Cardiac muscle cell (in vitro differentiated cells and primary cell): ENCODE data around the gene NAIF1. TPM values are rescaled to one million over a fixed set of nuclear protein-coding genes. Genes with fewer than 3 reads are reported as not detected.

Experiments used
- DNase-seq, 2 donors: peaks; one replicate each; pipeline versions ENCODE4 v3.0.0 to v3.0.0-alpha.2; 2010 to 2017; ENCODE audit warnings: low read depth in 1 of 2, low spot score in 1 of 2
- H3K27ac ChIP-seq: fragments of 200-600 bp; sonication (generic); 2 replicates; pipeline ENCODE4 v1.5.1; 2016
- H3K27me3 ChIP-seq: fragments of 200-600 bp; sonication (generic); 2 replicates; pipeline ENCODE4 v1.6.0; 2016; ENCODE audit warnings: control low read depth
- H3K36me3 ChIP-seq: fragments of 200-600 bp; sonication (generic); 2 replicates; pipeline ENCODE4 v1.5.1; 2016; ENCODE audit warnings: control low read depth
- H3K4me1 ChIP-seq: fragments of 200-600 bp; sonication (generic); 2 replicates; pipeline ENCODE4 v1.8.1; 2017; ENCODE audit warnings: low read depth, mild to moderate bottlenecking, mixed run types
- H3K4me3 ChIP-seq: fragments of 200-600 bp; sonication (generic); 2 replicates; pipeline ENCODE4 v1.5.1; 2016; ENCODE audit warnings: mild to moderate bottlenecking
- H3K9me3 ChIP-seq: fragments of 200-600 bp; sonication (generic); 2 replicates; pipeline ENCODE4 v1.5.1; 2017; ENCODE audit warnings: low read depth, mild to moderate bottlenecking, control low read depth
- CTCF ChIP-seq: IDR thresholded peaks from 2 replicates; pipeline ENCODE4 v1.5.1; 2012; ENCODE audit warnings: low read depth, mild to moderate bottlenecking, low read length
- polyA plus RNA-seq: library from polyadenylated mRNA; unstranded; fragments of >200 nt; fragmentation: Nextera tagmentation; extraction: Ambion mirVana; gene quantifications from 2 replicates; pipeline ENCODE4 v1.2.1, GENCODE V29; 2016
- total RNA-seq: library from RNA; depleted of rRNA; stranded (reverse); fragments of >200 nt; gene quantifications from 2 replicates; pipeline ENCODE4 v1.2.3, GENCODE V29; 2016

The NAIF1 gene
- total and polyA plus RNA-seq, 2 experiments from 2014 or later: 6.9 to 9.4 TPM

GRCh38 chr9:128096616-128097536, 29.8 kb upstream of the NAIF1 start:
- no peak for DNase-seq
- no peak for TF ChIP-seq CTCF
- H3K4me3 ChIP-seq: no peak overlapping the region
- H3K36me3 ChIP-seq: peaks cover 5% of the 10 kb centered on the region
- peak overlapping the region; percentile 100 for H3K27ac ChIP-seq
- no peaks in the 10 kb centered on the region for H3K9me3 ChIP-seq
- H3K27me3 ChIP-seq: no peaks in the 10 kb centered on the region
- peaks cover 43% of the 10 kb centered on the region for H3K4me1 ChIP-seq

- Histone ChIP-seq H3K27ac (peak overlapping the region; percentile 100), H3K4me3 (no peak overlapping the region), H3K4me1 (peaks cover 43% of the 10 kb centered on the region), H3K9me3 (no peaks in the 10 kb centered on the region), H3K36me3 (no peaks in the 10 kb centered on the region), H3K27me3 (no peaks in the 10 kb centered on the region)
- no peak for DNase-seq
- no peak for TF ChIP-seq CTCF
Observed at GRCh38 chr9:128094950-128095544, 27.9 kb upstream of the NAIF1 start.

GRCh38 chr9:128094166-128094949, 27.2 kb upstream of the NAIF1 start:
- Histone ChIP-seq H3K36me3 (no peaks in the 10 kb centered on the region), H3K4me1 (peaks cover 40% of the 10 kb centered on the region), H3K27me3 (no peaks in the 10 kb centered on the region), H3K27ac (peak overlapping the region; percentile 100), H3K9me3 (no peaks in the 10 kb centered on the region), H3K4me3 (no peak overlapping the region)
- peak; percentile 93 to 99 for DNase-seq
- no peak for TF ChIP-seq CTCF

- Histone ChIP-seq H3K4me3 (no peak overlapping the region), H3K4me1 (peaks cover 35% of the 10 kb centered on the region), H3K36me3 (no peaks in the 10 kb centered on the region), H3K9me3 (no peaks in the 10 kb centered on the region), H3K27ac (no peak overlapping the region), H3K27me3 (no peaks in the 10 kb centered on the region)
- TF ChIP-seq CTCF: no peak
- DNase-seq: no peak
Observed at GRCh38 chr9:128093011-128093410, 25.9 kb upstream of the NAIF1 start.

- no peak for DNase-seq
- Histone ChIP-seq H3K27me3 (no peaks in the 10 kb centered on the region), H3K4me3 (no peak overlapping the region), H3K4me1 (peaks cover 29% of the 10 kb centered on the region), H3K9me3 (no peaks in the 10 kb centered on the region), H3K36me3 (no peaks in the 10 kb centered on the region), H3K27ac (no peak overlapping the region)
- TF ChIP-seq CTCF: no peak
Observed at GRCh38 chr9:128092199-128092977, 25.3 kb upstream of the NAIF1 start.
